Endothelial cell of umbilical vein (primary cell): ENCODE results near the gene TWIST2.

Experiments used
- MYC ChIP-seq: IDR thresholded peaks from one replicate; pipeline ENCODE4 v1.6.1; 2011; ENCODE audit warnings: mild to moderate bottlenecking, low read depth, low read length
- TF ChIP-seq, protein P1 (sequence below), 2 donors: IDR thresholded peaks; 1 replicate in 1 of 2; 2 replicates in 1 of 2; pipeline ENCODE4 v1.5.1; 2011; ENCODE audit warnings: low read length in 2 of 2, mild to moderate bottlenecking in 2 of 2, moderate library complexity in 2 of 2, control low read depth in 1 of 2, inconsistent platforms in 1 of 2, low read depth in 1 of 2; ENCODE audit not compliant: insufficient read depth in 1 of 2; ENCODE audit errors: extremely low read depth in 1 of 2

DNA sequence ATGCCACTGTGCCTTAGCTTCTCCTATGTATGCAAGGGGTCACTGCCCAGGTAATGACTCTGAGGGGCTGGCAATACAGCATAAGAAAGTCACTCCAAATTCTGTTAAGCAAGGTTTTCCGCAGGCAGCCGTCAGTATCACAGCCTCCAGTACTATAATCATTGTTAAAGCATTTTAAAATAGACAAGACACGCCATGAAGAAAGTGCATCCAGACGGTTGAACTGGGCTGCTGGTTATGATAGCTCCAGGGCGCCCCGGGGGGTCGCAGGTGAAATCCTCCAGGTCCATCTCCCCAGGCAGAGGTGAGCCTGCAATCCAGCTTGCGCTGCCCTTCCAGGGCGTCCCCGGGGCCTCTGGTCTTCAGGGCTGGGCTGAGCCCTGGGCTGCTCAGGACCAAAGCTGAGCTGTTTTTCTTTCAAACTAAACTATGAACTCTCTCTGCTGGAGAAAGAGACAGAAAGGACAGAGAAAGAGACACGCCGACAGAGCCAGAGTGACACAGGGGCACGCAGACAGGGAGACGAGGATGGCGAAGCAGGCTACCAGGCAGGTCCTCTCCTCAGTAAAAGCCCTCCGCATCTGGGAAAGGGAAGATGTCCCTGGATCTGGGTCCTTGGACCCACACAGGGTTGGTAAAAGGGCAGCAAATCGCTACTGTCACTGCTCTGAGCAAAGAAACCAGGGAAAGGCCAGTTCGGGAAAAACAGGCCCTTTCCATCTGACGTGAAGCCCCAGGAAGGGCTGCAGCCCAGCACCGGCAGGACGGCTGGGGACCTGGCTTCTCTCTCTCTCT is 2.1 kb upstream of the TWIST2 start:
- TF ChIP-seq, protein P1, sequence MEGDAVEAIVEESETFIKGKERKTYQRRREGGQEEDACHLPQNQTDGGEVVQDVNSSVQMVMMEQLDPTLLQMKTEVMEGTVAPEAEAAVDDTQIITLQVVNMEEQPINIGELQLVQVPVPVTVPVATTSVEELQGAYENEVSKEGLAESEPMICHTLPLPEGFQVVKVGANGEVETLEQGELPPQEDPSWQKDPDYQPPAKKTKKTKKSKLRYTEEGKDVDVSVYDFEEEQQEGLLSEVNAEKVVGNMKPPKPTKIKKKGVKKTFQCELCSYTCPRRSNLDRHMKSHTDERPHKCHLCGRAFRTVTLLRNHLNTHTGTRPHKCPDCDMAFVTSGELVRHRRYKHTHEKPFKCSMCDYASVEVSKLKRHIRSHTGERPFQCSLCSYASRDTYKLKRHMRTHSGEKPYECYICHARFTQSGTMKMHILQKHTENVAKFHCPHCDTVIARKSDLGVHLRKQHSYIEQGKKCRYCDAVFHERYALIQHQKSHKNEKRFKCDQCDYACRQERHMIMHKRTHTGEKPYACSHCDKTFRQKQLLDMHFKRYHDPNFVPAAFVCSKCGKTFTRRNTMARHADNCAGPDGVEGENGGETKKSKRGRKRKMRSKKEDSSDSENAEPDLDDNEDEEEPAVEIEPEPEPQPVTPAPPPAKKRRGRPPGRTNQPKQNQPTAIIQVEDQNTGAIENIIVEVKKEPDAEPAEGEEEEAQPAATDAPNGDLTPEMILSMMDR (IDR thresholded peaks at IDR 0.05; ENCODE audit: extremely low read depth in 1 of 2, insufficient read depth in 1 of 2, low read depth in 1 of 2, low read length in 2 of 2) = no peak
- no peak for TF ChIP-seq MYC
